Epithelial cell of prostate (primary cell): ENCODE measurements around the gene SPIRE1.

Source experiments
- DNase-seq: peaks from one replicate; pipeline ENCODE4 v3.0.0-alpha.2; 2011; ENCODE audit warnings: low read depth, low spot score
- H3K27ac ChIP-seq: fragments of 450-650 bp; 2 replicates; pipeline ENCODE4 v1.5.1; 2017; ENCODE audit warnings: mild to moderate bottlenecking

SPIRE1 gene

DNA sequence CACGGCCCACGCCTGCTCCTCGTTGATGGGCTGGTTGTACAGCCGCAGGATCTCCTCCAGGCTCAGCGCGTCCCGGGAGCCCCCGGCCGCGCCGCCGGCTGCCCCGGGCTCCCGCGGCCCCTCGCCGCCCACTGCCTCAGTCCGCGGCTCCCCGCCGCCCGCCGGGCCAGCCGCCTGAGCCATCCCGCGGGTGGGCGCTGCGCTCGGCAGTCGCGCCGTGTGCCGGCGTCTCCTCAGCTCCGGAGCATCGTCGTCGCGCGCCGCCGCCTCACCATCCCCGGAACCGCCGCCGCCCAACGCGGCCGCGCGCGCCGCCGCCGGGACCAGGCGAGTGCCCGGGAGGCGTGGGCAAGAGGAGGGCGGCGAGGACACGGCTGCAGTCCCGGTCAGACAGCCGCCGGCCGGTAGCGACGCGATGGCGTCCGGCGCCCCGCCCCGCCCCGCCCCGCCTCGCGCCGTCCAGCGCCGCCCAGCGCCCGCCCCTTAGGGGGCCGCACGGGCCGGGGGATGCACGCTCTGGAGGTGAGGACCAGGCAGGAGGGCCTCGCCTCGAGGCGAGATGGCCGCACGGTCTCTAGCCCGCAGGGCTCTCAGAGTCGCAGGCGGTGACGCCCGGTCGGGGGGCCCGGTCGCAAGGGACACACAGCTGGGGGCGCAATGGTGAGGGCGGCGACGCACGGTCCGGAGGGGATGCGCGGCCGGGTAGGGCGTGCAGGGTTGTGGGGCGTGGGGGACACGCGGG is at the start of gene SPIRE1:
TSS of gene SPIRE1 (minus strand) at position 424 of the 742 bp plus-strand sequence. CDS start at position 183, 241 bp downstream.
- DNase-seq = no peak
- peak within 1 kb of the TSS; percentile 83 for H3K27ac ChIP-seq

DNA sequence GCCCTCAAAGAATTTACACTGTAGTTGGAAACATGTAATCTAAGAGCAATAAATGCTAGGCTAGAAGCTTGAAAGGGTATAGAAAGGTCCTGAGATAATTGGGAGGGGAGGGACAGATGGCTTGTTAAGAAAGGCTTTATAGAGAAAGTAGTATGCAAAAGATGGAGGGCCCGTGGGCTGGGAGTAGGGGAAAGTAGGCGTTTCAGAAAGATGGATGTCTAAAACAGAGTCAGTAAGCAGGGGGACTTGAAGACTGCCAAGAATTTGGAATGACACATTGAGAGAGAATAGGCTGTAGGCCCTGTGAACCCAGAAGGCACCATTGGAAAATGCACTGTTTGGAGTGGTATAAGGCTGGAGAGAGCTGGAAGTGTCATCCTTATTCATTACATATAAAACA is 45.8 kb upstream of the SPIRE1 start:
- DNase-seq = no peak
- H3K27ac ChIP-seq = peak overlapping the region; percentile 82

DNA sequence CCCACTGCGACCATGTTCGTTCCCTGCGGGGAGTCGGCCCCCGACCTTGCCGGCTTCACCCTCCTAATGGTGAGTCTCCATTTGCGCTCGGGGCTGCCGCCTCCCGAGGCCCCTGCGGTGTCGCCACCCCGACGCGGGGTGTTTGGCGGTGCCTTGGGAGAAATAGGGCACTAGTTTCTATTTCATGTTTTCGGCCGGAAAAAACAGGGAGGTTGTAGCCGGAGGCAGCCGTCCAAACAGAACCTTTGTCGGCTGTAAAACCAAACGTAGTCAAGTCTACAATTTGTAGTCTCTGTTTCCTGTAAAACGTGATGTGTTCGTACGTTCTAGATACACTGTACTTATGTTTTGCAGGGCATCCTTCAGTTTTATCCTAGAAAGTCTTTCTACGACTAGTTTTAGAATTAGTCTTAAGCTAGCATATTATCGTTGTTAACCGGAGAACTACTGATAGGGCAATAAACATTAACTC is 45.2 kb upstream of the SPIRE1 start:
- H3K27ac ChIP-seq = peak overlapping the region; percentile 82
- DNase-seq = no peak

DNA sequence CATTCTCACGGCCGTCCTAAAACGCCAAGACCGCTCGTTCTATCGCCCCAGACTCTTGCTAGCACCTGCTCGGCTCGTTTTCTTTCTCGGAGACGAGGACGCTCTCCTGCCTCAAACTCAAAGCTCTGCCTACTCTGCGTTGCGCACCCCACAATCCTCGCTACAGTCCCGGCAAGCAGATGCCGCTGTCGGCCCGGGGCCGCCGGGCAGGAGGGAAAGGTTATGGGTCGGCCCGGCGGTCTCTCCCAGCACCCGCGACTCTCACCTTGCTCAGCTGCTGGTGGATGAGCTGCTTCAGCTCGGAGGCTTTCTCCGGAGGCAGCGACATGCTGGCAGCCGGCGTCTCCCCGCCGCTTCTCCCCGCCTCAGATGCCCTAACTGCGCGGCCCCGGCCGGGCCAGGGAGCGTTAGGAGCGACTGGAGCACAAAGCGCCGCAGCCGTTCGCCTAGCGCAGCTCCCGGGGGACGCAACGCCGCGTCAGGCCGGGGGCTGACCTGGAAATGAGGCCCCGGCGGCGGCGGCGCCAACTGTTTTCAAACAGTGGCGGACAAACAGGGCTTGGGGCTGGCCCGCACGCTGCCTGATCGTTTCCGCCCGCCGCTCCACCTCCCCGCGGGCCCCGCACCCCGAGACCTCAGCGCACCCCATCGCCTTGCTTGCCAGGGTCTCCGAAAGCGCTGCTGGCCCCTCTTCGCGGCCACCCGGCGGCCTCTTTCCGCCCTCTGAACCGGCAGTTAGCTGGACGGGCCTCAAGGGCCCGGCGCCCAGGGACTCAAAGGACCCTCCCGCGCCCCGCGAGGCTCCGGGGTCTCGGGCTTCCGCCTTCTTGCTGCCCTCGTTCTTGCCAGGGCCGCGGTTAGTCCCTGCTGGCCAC is 44.6 kb upstream of the SPIRE1 start, which contains the start of the genes CEP76 and PSMG2:
TSS of gene CEP76 (minus strand) at position 503 of the 875 bp plus-strand sequence. CDS start at position 328, 175 bp downstream.
TSS of gene PSMG2 (plus strand) at position 822 of the 875 bp plus-strand sequence. CDS start 66 bp downstream, outside the sequence.
- peak within 1 kb of the TSS; percentile 82 for H3K27ac ChIP-seq
- no peak for DNase-seq

DNA sequence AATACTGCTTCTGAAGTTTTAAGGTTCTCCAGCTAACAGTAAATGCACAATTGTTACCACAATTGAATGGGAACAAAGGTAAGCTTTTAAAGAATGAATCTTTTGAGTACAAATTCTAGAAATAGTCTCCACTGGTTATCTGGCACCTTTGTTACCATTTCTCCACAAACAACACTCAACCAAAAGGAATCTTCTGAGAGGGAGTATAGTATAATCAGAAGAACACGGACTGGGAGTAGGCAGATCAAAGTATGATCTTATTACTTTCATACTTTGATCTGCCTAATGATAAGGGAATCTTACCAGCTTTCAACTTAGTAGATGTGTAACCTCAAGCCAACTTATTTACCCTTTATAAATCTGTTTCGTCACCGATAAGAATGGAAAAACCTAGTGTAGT is 43.3 kb upstream of the SPIRE1 start:
- DNase-seq = no peak
- H3K27ac ChIP-seq = peak overlapping the region; percentile 82

DNA sequence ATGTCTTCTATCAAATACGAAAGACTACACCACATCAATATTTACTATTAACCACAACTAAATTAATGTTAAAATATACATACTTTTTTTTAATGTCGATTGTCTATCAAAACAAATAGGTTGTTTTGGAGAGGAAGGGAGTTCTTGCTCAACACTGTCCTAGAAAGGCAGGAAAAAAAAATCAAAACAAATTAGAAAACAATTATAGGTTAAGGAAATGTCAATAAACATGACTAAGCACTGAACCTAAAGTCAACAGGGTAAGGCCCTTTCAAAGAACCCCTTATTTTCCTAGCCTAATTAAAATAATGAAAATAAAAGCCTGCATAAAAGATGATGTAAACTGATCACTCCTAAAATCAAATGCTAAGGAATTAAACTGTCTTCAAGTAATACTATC is 41.8 kb upstream of the SPIRE1 start:
- DNase-seq = no peak
- peak overlapping the region; percentile 42 for H3K27ac ChIP-seq

DNA sequence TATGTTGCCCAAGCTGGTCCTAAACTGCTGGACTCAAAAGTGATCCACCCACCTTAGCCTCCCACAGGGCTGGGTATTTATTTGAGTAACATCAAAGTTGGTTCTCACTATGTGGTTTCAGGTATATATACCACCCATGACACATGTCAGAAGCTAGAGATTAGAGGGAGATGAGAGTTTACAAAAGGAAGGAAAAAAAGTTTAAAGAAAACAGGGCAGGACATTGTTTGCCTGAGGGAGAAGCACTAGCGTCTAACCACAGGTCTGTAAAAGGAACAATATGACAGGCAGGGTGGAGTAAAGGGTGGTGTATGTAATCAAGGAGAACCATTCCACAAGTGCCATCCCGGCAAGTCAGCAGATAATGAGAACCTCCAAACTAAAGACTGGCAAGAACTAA is 36.1 kb upstream of the SPIRE1 start:
- H3K27ac ChIP-seq = peak overlapping the region; percentile 61
- peak; percentile 41 for DNase-seq

DNA sequence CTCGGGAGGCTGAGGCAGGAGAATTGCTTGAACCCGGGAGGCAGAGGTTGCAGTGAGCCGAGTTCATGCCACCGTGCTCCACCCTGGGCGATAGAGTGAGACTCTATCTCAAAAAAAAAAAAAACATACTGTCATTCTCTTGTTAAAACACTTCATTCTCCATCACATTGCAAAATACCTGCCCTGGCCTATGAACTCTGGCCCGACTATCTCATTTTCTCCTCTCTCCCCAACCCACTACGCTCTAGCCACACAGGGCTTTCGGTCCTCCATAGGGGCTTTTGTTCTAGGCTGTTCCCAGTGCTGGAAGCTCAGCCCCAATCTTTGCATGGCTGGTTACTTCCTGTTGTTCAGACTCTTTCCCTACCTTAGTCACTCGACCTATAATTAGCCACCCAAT is 34.3 kb upstream of the SPIRE1 start:
- no peak overlapping the region for H3K27ac ChIP-seq
- no peak for DNase-seq

DNA sequence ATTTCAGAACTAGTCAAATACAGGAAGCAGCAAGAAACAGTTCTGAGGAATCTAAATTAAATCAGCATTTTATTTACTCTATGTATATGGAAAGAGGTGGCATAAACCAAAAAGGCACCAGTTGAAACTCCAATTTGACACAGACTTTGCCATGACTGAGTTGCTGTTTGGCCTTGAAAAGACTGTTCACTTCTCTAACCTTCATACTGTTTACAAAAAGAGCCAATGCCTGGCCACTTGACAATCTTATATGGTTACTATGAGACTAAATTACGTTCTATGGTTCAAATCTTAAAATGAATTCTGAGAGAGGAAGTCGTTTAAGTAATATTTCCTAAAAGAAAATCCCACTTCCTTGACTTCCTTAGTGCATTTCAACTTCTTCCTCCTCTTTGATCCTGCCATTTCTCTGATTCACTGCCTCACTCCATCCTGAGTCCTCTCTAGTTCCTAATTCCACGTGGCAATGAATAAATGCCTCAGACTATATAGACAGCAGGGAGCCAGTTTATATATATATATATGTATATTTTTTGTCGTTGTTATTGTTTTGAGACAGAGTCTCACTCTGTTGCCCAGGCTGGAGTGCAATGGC is 31.4 kb upstream of the SPIRE1 start:
- no peak overlapping the region for H3K27ac ChIP-seq
- no peak for DNase-seq

DNA sequence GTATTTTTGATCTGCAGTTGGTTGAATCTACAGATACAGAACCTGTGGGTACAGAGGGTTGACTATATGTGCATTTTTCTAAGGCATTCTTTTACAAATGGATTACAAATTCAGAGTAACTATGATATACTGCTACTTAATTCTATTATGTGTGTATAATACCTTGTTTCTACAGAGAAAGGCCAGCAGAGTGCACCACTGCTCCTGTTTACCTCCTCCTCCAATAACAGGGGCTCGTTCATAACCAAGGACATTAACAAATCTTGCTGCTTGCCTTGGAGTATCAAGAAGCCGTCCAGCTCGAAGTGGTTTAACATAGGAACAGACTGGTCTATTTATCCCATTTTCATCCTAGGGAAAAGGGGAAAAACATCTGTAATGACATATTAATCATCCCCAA is 28.2 kb upstream of the SPIRE1 start:
- DNase-seq = no peak
- no peak overlapping the region for H3K27ac ChIP-seq

DNA sequence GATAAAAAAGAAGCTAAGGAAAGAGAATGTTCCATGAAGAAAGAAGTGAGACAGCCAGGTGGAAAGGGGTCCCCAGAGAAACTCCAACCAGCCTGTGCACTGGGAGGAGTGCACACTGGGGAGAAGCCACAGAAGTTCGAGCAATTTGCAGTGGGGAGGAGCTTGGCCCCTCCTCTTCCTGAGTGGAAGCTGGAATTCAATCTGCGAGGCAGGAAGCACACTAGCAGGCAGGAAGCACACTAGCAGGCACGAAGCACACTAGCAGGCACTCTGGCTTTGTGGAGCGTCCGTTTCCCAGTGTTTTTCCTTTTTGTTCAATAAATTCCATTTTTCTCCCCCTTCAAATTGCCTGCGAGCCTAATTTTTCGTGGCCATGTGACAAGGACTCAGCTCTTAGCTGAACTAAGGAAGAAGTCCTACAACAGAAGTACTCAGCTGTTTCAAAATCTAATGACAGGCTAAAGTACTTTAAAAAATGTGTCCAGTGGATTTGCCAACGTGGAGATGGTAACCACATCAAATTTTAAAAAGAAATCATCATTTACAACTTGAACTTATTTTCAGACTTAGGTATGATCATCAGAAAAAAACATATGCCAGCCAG is 21.4 kb upstream of the SPIRE1 start:
- H3K27ac ChIP-seq = no peak overlapping the region
- no peak for DNase-seq

DNA sequence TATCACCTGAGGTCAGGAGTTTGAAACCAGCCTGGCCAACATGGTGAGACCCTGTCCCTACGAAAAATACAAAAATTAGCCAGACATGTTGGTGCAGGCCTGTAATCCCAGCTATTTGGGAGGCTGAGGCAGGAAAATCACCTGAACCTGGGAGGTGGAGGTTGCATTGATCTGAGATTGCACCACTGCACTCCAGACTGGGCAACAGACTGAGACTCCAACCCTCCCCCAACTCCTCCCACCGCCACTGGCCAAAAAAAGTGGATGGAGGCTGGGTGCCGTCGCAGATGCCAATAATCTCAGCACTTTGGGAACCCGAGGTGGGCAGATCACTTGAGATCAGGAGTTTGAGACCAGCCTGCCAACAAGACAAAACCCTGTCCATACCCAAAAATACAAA is 10.1 kb upstream of the SPIRE1 start:
- H3K27ac ChIP-seq = no peak overlapping the region
- DNase-seq = no peak

DNA sequence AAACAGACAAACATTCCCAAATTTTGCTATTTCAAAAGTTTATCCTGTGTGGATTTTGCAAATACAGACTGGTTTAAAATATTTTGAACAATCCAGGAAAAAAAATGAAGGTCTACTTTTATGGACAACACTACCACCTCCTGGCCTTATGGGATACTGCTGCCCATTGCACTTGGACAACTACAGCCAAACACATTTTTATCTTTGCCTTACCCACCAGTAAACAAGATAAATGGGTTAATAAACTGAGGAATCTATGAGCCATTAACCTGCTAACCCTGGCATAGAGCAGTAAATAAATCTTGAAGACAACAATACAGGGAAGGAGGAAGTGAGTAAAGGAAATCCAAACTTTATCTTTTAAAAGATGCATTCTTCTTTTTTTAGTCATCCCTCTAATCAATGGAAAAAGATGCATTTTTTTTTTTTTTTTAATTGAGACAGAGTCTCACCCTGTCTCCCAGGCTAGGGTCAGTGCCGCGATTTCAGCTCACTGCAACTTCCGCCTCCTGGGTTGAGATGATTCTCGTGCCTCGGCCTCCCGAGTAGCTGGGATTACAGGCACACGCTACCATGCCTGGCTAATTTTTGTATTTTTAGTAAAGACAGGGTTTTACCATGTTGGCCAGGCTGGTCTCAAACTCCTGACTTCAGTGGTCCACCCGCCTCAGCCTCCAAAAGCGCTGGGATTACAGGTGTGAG is 2.1 kb upstream of the SPIRE1 start:
- H3K27ac ChIP-seq = no peak overlapping the region
- DNase-seq = no peak

DNA sequence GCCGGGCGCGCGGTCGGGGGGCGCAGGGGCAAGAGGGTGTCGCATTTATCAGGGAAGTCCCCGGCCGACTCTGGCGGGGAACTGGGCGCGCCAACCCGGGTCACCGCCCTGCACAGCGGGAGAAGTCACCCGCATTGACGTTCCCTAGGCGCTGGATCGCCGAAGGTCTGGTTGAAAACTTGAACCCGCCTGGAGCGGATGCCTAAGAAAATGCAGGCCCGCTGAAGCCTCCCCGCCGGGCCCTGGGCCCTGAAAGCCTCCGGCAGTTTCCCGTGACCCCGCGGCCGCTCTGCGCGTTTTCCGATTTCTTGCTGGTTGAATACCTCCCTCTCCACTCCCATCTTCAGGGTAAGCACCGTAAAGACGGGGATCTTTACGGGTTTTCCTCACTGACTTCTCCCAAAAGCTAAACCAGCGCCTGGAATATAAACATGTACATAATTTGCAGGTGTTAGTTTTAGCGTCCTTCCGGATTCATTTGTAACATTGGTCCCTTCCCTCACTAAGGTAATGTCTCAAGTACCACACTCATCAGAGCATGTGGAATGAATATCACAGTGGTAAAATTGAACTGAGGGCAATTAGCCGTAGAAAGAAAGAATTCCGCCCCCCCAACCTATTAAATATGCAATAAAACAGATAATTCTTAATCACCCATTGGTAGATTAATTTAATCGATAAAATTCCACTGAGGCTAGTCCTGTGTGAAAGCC is 675 bp upstream of the SPIRE1 start:
- DNase-seq = no peak
- peak overlapping the region; percentile 83 for H3K27ac ChIP-seq

DNA sequence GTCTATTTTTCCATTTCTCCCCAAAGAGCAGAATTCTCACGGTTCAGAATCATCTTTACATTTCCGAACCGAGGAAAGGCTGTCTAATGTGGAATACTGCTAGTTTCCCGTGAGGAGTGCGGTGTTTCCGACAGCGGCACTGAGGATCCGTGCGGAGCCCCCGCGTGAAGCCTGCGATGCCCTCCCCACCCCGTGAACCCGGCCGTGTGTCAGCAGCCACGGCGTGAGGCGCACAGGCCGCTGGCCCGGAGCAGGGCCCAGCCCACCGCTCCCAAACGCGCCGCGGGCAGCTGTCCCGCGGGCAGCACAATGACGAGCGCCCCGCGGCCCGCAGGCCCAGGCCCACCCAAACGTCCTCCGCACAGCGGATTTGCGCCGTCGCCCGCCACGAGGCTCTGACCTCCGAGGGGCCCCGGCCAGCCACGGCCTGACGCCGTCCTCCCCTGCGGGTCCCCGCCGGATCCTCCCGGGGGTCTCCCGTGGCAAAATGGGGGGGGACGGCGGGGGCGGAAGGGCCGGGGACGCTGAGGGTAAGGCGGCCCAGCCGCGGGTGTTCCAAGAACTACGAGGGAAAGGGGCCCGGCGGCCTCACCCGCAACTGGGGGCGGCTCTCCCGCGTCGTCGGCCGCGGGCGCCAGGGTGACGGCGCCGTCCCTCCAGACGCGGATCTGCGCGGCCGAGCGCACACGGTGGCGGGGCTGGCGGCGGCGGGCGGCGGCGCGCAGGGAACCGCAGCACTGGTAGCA is 796 bp downstream of the SPIRE1 start:
- H3K27ac ChIP-seq = peak overlapping the region; percentile 83
- DNase-seq = no peak

DNA sequence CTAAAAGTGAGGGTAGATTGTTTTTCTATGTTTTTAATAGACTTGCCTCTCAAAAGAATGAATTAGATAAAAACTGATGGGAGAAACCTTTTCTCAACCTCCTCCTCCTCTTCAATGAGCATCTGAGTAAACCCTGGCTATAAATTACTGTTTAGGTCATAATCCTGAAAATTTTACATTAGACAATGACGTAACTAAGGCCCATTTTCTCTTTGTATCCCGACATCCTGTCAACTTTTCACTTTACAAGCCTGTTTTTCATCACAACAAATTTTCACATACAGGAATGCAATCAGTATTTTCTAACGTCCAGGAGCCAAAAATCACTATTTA is 1.3 kb downstream of the SPIRE1 start:
- DNase-seq = no peak
- H3K27ac ChIP-seq = peak overlapping the region; percentile 83

DNA sequence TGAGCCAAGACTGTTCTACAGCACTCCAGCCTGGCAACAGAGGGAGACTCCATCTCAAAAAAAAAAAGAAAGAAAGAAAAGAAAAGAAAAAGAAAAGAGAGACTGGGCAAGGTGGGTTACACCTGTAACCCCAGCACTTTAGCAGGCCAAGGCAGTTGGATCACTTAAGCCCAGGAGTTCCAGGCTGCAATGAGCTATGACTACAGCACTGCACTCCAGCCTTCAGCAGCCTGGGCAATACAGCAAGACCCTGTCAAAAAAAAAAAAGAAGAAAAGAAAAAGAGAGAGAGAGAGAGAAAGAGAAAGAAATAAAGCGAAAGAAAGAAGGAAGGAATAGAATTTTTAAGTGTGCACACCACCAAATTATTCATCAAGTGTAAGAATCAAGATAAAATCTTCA is 2.9 kb downstream of the SPIRE1 start:
- no peak overlapping the region for H3K27ac ChIP-seq
- DNase-seq = no peak

DNA sequence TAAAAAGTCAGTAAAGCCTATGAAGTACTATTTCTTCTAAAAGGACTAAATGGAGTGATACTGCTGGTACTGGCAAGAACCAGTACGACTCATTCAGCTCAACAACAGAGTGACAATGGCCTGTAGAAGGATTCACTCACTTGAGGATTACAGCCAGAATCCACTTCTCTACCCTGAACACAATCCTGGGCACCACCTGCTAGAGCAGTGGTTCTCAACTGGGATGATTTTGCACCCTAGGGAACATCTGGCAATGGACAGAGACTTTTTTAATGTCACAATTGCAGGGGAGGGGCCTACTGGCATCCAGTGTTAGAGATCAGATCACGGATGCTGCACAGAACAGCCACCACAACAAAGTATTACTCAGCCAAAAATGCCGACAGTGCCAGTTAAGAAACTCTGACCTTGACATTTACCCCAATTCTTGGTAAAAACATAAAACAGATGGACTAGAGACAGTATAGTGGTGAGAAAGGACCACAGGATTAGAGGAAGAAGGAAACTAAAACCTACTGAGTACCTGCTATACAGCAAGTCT is 5.0 kb downstream of the SPIRE1 start:
- no peak overlapping the region for H3K27ac ChIP-seq
- DNase-seq = no peak
